Measurements from ENCODE around the gene NUCB2.

NUCB2 gene

GRCh38 chr11:17353821-17354600 is 77.5 kb downstream of the NUCB2 start:
- peak overlapping the region; percentile 88 for H3K4me3 ChIP-seq (ENCODE audit: low read length)
- peaks cover 12% of the 10 kb centered on the region for H3K4me1 ChIP-seq (ENCODE audit: insufficient read depth, low read length)
- H3K36me3 ChIP-seq (ENCODE audit: insufficient read depth, low read length) = peaks cover 14% of the 10 kb centered on the region
- H2AFZ ChIP-seq (ENCODE audit: low read depth, low read length) = peak overlapping the region; percentile 97
- peaks cover 4% of the 10 kb centered on the region for H3K9me3 ChIP-seq (ENCODE audit: low read length)
- no peaks in the 10 kb centered on the region for H3K27me3 ChIP-seq (ENCODE audit: insufficient read depth, low read length)

- peaks cover 12% of the 10 kb centered on the region for H3K4me1 ChIP-seq (ENCODE audit: insufficient read depth, low read length)
- no peaks in the 10 kb centered on the region for H3K27me3 ChIP-seq (ENCODE audit: insufficient read depth, low read length)
- peak overlapping the region; percentile 88 for H3K4me3 ChIP-seq (ENCODE audit: low read length)
- peaks cover 4% of the 10 kb centered on the region for H3K9me3 ChIP-seq (ENCODE audit: low read length)
- peaks cover 17% of the 10 kb centered on the region for H3K36me3 ChIP-seq (ENCODE audit: insufficient read depth, low read length)
- no peak overlapping the region for H2AFZ ChIP-seq (ENCODE audit: low read depth, low read length)
Measured at GRCh38 chr11:17354601-17354991, 78.1 kb downstream of the NUCB2 start.

- no peaks in the 10 kb centered on the region for H3K27me3 ChIP-seq (ENCODE audit: insufficient read depth, low read length)
- H3K9me3 ChIP-seq (ENCODE audit: low read length) = peaks cover 44% of the 10 kb centered on the region
- no peak overlapping the region for H2AFZ ChIP-seq (ENCODE audit: low read depth, low read length)
- no peak overlapping the region for H3K4me3 ChIP-seq (ENCODE audit: low read length)
- H3K36me3 ChIP-seq (ENCODE audit: insufficient read depth, low read length) = peaks cover 44% of the 10 kb centered on the region
- H3K4me1 ChIP-seq (ENCODE audit: insufficient read depth, low read length) = no peaks in the 10 kb centered on the region
Measured at GRCh38 chr11:17366495-17366894, 90.0 kb downstream of the NUCB2 start.

- no peaks in the 10 kb centered on the region for H3K27me3 ChIP-seq (ENCODE audit: insufficient read depth, low read length)
- peaks cover 62% of the 10 kb centered on the region for H3K9me3 ChIP-seq (ENCODE audit: low read length)
- no peak overlapping the region for H2AFZ ChIP-seq (ENCODE audit: low read depth, low read length)
- H3K4me1 ChIP-seq (ENCODE audit: insufficient read depth, low read length) = no peaks in the 10 kb centered on the region
- H3K36me3 ChIP-seq (ENCODE audit: insufficient read depth, low read length) = peaks cover 59% of the 10 kb centered on the region
- H3K4me3 ChIP-seq (ENCODE audit: low read length) = no peak overlapping the region
Measured at GRCh38 chr11:17368551-17368950, 92.0 kb downstream of the NUCB2 start.

GRCh38 chr11:17369094-17369493 is 92.6 kb downstream of the NUCB2 start:
- no peaks in the 10 kb centered on the region for H3K27me3 ChIP-seq (ENCODE audit: insufficient read depth, low read length)
- H3K9me3 ChIP-seq (ENCODE audit: low read length) = peaks cover 65% of the 10 kb centered on the region
- no peak overlapping the region for H2AFZ ChIP-seq (ENCODE audit: low read depth, low read length)
- peaks cover 62% of the 10 kb centered on the region for H3K36me3 ChIP-seq (ENCODE audit: insufficient read depth, low read length)
- no peaks in the 10 kb centered on the region for H3K4me1 ChIP-seq (ENCODE audit: insufficient read depth, low read length)
- no peak overlapping the region for H3K4me3 ChIP-seq (ENCODE audit: low read length)

- Histone ChIP-seq H3K4me3 (ENCODE audit: low read length) (no peak overlapping the region), H2AFZ (ENCODE audit: low read depth, low read length) (no peak overlapping the region), H3K9me3 (ENCODE audit: low read length) (peaks cover 66% of the 10 kb centered on the region), H3K27me3 (ENCODE audit: insufficient read depth, low read length) (no peaks in the 10 kb centered on the region), H3K36me3 (ENCODE audit: insufficient read depth, low read length) (peaks cover 62% of the 10 kb centered on the region), H3K4me1 (ENCODE audit: insufficient read depth, low read length) (no peaks in the 10 kb centered on the region)
Measured at GRCh38 chr11:17369684-17370243, 93.2 kb downstream of the NUCB2 start.

- H3K27me3 ChIP-seq (ENCODE audit: insufficient read depth, low read length) = no peaks in the 10 kb centered on the region
- no peak overlapping the region for H2AFZ ChIP-seq (ENCODE audit: low read depth, low read length)
- peaks cover 55% of the 10 kb centered on the region for H3K36me3 ChIP-seq (ENCODE audit: insufficient read depth, low read length)
- peaks cover 70% of the 10 kb centered on the region for H3K9me3 ChIP-seq (ENCODE audit: low read length)
- no peak overlapping the region for H3K4me3 ChIP-seq (ENCODE audit: low read length)
- no peaks in the 10 kb centered on the region for H3K4me1 ChIP-seq (ENCODE audit: insufficient read depth, low read length)
Measured at GRCh38 chr11:17371614-17372013, 95.1 kb downstream of the NUCB2 start.

- Histone ChIP-seq H3K36me3 (ENCODE audit: insufficient read depth, low read length) (peaks cover 20% of the 10 kb centered on the region), H3K4me1 (ENCODE audit: insufficient read depth, low read length) (no peaks in the 10 kb centered on the region), H3K27me3 (ENCODE audit: insufficient read depth, low read length) (no peaks in the 10 kb centered on the region), H2AFZ (ENCODE audit: low read depth, low read length) (no peak overlapping the region), H3K4me3 (ENCODE audit: low read length) (no peak overlapping the region), H3K9me3 (ENCODE audit: low read length) (peaks cover 58% of the 10 kb centered on the region)
Measured at GRCh38 chr11:17375547-17375946, 99.0 kb downstream of the NUCB2 start.

- H3K4me1 ChIP-seq (ENCODE audit: insufficient read depth, low read length) = no peaks in the 10 kb centered on the region
- peaks cover 50% of the 10 kb centered on the region for H3K9me3 ChIP-seq (ENCODE audit: low read length)
- no peak overlapping the region for H2AFZ ChIP-seq (ENCODE audit: low read depth, low read length)
- H3K27me3 ChIP-seq (ENCODE audit: insufficient read depth, low read length) = no peaks in the 10 kb centered on the region
- peaks cover 20% of the 10 kb centered on the region for H3K36me3 ChIP-seq (ENCODE audit: insufficient read depth, low read length)
- H3K4me3 ChIP-seq (ENCODE audit: low read length) = no peak overlapping the region
Measured at GRCh38 chr11:17376493-17376892, 100.0 kb downstream of the NUCB2 start.

GRCh38 chr11:17378655-17379054 is 102.1 kb downstream of the NUCB2 start:
- H3K4me3 ChIP-seq (ENCODE audit: low read length) = no peak overlapping the region
- H3K36me3 ChIP-seq (ENCODE audit: insufficient read depth, low read length) = peaks cover 4% of the 10 kb centered on the region
- no peaks in the 10 kb centered on the region for H3K27me3 ChIP-seq (ENCODE audit: insufficient read depth, low read length)
- H2AFZ ChIP-seq (ENCODE audit: low read depth, low read length) = no peak overlapping the region
- H3K4me1 ChIP-seq (ENCODE audit: insufficient read depth, low read length) = no peaks in the 10 kb centered on the region
- peaks cover 28% of the 10 kb centered on the region for H3K9me3 ChIP-seq (ENCODE audit: low read length)

- H2AFZ ChIP-seq (ENCODE audit: low read depth, low read length) = no peak overlapping the region
- no peaks in the 10 kb centered on the region for H3K4me1 ChIP-seq (ENCODE audit: insufficient read depth, low read length)
- H3K36me3 ChIP-seq (ENCODE audit: insufficient read depth, low read length) = peaks cover 2% of the 10 kb centered on the region
- no peaks in the 10 kb centered on the region for H3K27me3 ChIP-seq (ENCODE audit: insufficient read depth, low read length)
- no peak overlapping the region for H3K4me3 ChIP-seq (ENCODE audit: low read length)
- H3K9me3 ChIP-seq (ENCODE audit: low read length) = peaks cover 23% of the 10 kb centered on the region
Measured at GRCh38 chr11:17379383-17380180, 103.0 kb downstream of the NUCB2 start.

- no peak overlapping the region for H2AFZ ChIP-seq (ENCODE audit: low read depth, low read length)
- no peaks in the 10 kb centered on the region for H3K4me1 ChIP-seq (ENCODE audit: insufficient read depth, low read length)
- no peaks in the 10 kb centered on the region for H3K27me3 ChIP-seq (ENCODE audit: insufficient read depth, low read length)
- H3K36me3 ChIP-seq (ENCODE audit: insufficient read depth, low read length) = no peaks in the 10 kb centered on the region
- H3K4me3 ChIP-seq (ENCODE audit: low read length) = no peak overlapping the region
- peaks cover 18% of the 10 kb centered on the region for H3K9me3 ChIP-seq (ENCODE audit: low read length)
Measured at GRCh38 chr11:17381156-17381555, 104.6 kb downstream of the NUCB2 start.
